NCI-H1105 treated with DMSO at 0.1 percent for 48 hours (cell line): ENCODE results near the gene HYAL1.

Source experiments
- DNase-seq: peaks from one replicate; lab custom pipeline; 2025; lab: John Stamatoyannopoulos, UW

The HYAL1 gene

GRCh38 chr3:50260027-50260941 is 43.1 kb downstream of the HYAL1 start:
- DNase-seq = peak; percentile 65

GRCh38 chr3:50259432-50260026 is 43.8 kb downstream of the HYAL1 start:
- DNase-seq = no peak

- DNase-seq = no peak
Measured at GRCh38 chr3:50258979-50259378, 44.4 kb downstream of the HYAL1 start.

- DNase-seq = no peak
Measured at GRCh38 chr3:50258029-50258680, 45.2 kb downstream of the HYAL1 start.

- no peak for DNase-seq
Measured at GRCh38 chr3:50256978-50257890, 46.1 kb downstream of the HYAL1 start.

- peak; percentile 93 for DNase-seq
Measured at GRCh38 chr3:50255251-50255615, 48.1 kb downstream of the HYAL1 start.

- DNase-seq = no peak
Measured at GRCh38 chr3:50254577-50255250, 48.7 kb downstream of the HYAL1 start.

GRCh38 chr3:50251220-50251619 is 52.2 kb downstream of the HYAL1 start:
- no peak for DNase-seq

GRCh38 chr3:50250514-50250913 is 52.9 kb downstream of the HYAL1 start:
- DNase-seq = no peak
